ENCODE results near the gene PARP9. TPM values are rescaled to one million over a fixed set of nuclear protein-coding genes. Genes with fewer than 3 reads are reported as not detected.

PARP9 gene
- total RNA-seq, 1 experiment from 2014 or later: 67.5 TPM

DNA sequence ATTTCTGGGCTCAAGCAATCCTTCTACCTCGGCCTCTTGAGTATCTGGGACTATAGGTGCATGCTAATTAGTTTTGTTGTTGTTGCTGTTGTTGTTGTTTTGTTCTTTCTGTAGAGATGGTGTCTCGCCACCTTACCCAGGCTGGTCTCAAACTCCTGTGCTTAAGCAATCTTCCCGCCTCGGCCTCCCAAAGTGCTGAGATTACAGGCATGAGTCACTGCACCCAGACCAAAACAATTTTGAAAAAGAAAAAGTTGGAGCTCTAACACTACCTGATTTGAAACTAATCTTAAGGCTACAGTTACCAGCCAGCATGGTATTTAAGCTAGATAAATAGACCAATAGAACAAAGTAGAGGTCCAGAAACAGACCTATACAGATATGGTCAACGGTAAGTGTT lies 79.1 kb downstream of the PARP9 start:
- DNase-seq (ENCODE audit: low spot score): peak; percentile 65

DNA sequence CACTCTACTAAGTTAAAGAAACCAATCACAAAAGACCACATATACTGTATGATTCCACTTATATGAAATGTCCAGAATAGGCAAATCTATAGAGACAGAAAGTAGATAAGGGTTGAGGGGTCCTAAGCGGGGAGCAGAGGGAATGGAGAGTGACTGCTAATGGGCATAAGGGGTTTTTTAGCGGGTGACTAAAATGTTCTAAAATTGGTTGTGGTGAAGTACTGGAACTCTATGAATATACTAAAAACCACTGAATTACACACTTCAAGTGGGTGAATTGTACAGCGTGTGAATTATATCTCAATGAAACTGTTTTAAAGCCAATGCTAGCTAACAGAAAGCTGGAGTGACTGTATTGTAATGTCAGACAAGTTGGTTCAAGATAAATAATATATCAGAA lies 82.7 kb downstream of the PARP9 start:
- no peak for DNase-seq (ENCODE audit: low spot score)

Other genes with a start within 250 kb of the PARP9 start
- 39.5 and 62.1 TPM in 2 replicates for gene CSTA, start 239.1 kb downstream of the PARP9 start, total RNA-seq (2014; rRNA removed; shearing (Covaris generic))
- 52.8 and 67.7 TPM in 2 replicates for gene MIX23, start 181.1 kb downstream of the PARP9 start, total RNA-seq (2014; rRNA removed; shearing (Covaris generic))
- 25.7 and 34.3 TPM in 2 replicates for gene FAM162A, start 180.1 kb downstream of the PARP9 start, total RNA-seq (2014; rRNA removed; shearing (Covaris generic))
- 7.9 and 10.9 TPM in 2 replicates for gene WDR5B, start 148.2 kb downstream of the PARP9 start, total RNA-seq (2014; rRNA removed; shearing (Covaris generic))
- gene KPNA1, start 49.4 kb downstream of the PARP9 start, total RNA-seq (2014; rRNA removed; shearing (Covaris generic)): 43.5 and 67.2 TPM in 2 replicates
- gene DTX3L, start within 50 bp of the PARP9 start, total RNA-seq (2014; rRNA removed; shearing (Covaris generic)): 45.9 and 53.2 TPM in 2 replicates
- gene PARP15, start 13.3 kb upstream of the PARP9 start, total RNA-seq (2014; rRNA removed; shearing (Covaris generic)): not detected in 2 replicates
- gene PARP14, start 116.5 kb upstream of the PARP9 start, total RNA-seq (2014; rRNA removed; shearing (Covaris generic)): 42.7 and 60.5 TPM in 2 replicates
- gene HSPBAP1, start 229.5 kb upstream of the PARP9 start, total RNA-seq (2014; rRNA removed; shearing (Covaris generic)): 7.0 and 8.6 TPM in 2 replicates
- gene SLC49A4, start 230.8 kb upstream of the PARP9 start, total RNA-seq (2014; rRNA removed; shearing (Covaris generic)): 25.1 and 30.6 TPM in 2 replicates

Data from H4 (cell line).